Left hindlimb (tissue), 1 donor: ENCODE data around the gene PBOV1.

Source experiments
- DNase-seq: peaks from one replicate; pipeline ENCODE4 v3.0.0-alpha.2; 2018

Gene PBOV1

DNA sequence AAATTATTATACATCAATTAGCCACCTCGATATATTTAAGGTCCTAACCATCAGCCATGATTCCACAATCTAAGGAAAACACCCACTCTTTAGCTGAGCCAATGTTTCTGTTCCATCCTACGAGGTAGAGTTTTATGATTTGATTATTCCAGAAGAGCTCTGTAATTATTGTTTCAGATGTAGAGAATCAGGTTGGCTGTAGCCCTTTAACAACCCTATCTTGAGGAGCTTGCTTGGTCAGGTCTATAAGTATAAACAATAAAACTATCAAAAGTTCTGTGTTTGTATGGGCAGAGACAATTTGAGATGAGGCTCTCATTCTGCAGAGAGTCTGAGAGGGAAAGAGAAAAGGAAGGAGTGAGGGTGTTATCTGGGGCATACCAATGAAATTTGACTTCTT is at the start of gene PBOV1:
Gene PBOV1 (minus strand): TSS at position 43 of the 400 bp plus-strand sequence. CDS start 96 bp downstream, outside the sequence.
- no peak for DNase-seq

DNA sequence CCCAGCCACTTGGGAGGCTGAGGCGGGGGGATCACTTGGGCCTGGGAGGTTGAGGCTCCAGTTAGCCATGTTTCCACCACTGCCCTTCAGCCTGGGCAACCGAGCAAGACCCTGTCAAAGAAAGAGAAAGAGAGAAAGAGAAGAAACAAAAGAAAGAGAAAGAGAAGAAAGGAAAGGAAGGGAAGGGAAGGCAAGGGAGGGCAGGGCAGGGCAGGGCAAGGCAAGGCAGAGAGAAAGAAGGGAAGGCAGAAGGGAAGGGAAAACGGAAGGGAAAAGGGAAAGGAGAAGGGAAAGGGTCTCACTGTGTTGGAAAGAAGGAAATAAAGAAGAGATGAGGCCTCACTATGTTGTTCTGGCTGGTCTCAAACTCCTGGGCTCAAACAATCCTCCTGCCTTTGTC is 47.8 kb upstream of the PBOV1 start:
- DNase-seq: no peak

DNA sequence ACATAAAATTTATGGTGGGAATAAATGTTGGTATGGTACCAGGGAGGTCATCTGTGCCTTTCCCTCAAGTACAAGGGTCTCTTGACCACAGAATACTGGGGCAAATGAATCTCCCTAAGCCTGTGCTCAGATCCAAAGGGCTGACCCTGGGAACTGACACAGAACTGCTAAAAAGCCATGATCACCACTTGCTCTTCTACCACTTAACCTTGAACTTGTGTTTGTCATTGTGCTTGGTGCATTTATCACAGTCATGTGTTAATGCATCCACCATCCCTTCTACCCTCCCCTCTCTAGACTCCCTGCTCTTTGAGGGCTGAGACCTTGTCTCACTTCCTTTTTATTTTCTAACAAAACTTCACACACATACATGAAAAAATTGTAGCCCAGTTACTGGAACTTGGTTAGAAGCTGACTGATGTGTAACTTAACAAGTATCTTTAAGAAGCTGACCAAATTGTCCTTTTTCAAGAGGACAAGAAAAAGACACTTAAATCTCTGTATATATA is 46.1 kb upstream of the PBOV1 start:
- no peak for DNase-seq

DNA sequence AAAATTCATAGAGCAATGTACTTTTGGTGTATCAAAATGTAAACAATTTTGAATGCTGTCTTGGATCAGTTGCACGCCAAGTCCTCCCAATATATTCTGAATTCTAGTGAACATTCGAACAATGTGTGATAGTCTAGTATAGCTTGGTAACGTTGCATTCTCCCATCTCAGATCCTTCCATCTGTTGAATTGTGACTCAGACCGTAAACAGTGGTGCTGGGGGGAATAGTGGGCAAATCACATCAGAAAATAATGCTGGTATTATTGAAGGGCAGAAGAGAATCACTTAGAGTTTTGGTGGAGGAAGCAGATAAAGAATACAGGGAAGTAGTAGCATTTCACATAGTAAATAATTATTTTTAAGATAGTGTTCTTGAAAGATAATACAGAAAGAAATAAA is 45.7 kb upstream of the PBOV1 start:
- DNase-seq: no peak

DNA sequence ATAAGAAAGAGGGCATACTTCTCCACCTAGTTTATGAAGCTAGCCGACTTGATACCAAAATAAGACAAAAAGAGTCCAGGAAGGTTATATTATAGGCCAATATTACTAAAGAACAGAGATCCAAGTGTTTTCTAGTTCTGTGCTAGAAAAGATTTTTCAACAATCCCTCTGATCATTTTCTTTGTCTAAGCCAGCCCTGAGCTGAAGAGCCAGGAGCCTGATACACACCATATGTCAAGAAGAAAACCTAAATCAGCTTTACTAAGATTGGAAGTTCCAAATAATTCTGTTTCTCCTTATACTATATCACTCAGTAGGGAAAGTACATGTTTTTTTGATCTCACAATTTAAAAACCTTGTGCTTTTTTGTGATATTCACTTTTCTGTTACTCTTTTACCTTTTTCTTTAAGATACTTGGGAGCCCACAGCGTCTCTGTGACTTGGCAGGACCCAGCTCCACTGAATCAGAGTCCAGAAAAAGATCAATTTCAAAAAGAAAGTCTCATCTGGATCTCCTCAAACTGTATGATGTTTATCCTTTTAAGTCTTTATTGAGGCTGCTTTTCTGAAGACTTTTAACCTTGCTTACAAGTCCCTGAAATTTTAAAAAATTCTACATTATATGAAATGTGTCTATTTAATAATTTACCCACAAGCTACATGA is 43.0 kb upstream of the PBOV1 start:
- no peak for DNase-seq

DNA sequence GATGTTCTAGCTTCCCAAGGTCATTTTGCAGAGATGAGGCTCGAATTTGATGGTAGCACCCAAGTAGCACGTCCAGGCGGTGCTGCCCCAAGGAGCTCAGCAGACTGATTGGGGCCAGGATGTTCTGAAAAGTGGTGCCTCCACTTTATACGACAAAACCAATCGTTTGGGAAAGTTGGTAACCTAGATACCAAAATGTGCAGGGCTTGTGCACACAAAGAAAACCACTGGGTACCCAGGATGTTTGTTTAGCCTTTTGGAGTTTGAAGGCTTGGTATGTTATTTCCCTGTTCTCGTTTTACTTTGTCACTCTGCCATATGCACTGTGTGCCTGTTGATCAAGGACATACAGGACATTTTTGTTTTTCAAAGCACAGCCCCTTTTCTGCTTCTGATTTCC is 40.7 kb upstream of the PBOV1 start:
- no peak for DNase-seq

DNA sequence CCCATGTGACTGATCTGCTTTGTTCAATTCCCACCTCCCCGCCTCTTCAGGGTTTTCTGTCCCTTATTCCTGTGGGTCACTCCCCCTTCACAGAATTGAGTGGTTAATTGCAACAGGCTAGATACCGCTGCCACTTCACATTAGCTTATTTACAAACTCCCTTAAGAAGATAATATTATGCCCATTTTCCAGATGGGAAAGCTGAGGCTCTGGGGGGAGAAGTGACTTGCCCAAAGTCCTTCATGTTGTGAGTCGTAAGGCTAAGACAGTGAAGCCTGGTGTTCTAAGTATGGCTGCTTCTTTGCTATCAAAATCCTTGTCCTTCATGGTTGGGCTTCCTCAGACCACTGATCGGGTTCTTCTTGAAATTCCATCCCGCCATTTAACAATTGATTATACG is 39.9 kb upstream of the PBOV1 start:
- no peak for DNase-seq

DNA sequence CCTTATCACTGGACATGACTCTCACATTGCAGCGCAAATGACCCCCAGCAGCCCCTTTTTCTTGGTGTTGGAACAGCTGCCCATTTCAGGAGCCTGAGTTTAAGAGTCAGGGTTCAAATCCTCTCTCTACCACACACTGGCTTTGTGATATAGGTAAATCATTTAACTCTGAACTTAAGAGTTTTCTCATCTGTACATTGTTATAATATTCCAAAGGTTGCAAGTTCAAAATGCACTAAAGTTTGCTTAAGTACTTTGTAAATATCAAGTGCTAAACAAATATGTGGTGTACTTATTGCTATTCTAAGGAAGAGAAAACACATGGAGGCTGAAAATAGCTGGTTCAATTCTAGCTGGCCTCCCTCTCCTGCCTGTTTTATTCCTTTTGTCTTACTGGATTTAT is 39.3 kb upstream of the PBOV1 start:
- DNase-seq: no peak

DNA sequence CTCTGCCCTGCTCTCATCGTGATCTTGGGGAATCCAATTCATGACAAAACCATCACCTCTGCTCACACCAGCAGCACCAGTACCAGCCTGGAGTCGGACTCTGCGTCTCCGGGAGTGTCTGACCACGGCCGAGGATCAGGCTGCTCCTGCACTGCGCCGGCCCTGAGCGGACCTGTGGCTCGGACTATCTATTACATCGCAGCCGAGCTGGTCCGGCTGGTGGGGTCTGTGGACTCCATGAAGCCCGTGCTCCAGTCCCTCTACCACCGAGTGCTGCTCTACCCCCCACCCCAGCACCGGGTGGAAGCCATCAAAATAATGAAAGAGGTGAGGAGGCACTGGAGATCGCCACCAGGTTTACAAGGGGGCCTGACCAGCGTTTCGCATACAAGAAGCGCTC is 37.2 kb upstream of the PBOV1 start:
- no peak for DNase-seq

DNA sequence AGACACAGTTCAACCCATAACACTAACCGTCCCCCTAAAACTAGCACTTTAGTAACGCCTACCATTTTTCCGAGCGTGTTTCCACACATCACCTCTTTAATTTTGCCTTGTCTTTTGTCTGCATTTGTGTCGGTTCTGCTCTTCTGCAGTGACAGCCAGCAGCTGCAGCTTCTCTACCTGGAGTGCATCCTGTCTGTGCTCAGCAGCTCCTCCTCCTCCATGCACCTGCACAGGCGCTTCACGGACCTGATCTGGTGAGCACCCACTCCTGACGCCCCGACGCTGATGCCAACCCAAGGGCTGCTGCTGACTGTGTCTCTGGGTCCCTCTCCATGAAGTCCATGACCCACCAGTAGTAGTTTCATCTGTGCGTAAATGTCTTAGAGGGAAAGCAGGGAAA is 35.4 kb upstream of the PBOV1 start:
- DNase-seq: no peak

DNA sequence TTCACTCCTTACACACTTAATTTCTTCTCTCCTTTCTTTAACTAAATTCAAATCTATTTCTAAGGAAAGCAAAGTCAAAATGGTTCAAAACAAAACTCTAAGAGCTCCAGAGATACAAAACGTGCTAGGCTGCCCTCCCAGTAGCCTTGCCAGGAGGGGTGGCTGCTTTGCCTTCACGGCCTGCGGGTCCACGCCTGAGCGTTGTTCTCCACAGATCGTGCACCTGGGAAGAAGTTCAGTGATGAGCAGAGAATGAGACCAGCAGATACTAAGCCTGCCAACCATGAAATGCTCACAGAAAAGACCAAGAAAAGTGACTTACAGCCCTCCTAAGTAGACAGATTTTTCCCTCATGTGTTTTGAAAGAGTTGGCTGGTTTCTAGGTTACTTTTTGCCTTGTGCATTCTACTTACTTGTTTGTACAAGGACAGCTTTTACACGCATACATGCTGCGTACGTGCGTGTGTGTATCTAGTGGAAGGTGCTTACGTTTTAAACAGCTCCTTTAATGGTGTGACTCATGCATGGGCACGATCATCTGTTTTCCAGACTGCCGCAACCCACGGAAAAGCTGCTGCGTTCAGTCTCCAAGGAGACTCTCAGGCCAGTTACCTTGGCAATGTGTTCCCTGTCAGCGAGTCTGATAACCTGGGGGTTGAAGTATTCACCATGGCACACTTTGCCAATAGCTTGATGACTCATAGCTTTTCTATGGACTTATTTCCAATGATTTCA is 32.4 kb upstream of the PBOV1 start:
- peak; percentile 61 for DNase-seq

DNA sequence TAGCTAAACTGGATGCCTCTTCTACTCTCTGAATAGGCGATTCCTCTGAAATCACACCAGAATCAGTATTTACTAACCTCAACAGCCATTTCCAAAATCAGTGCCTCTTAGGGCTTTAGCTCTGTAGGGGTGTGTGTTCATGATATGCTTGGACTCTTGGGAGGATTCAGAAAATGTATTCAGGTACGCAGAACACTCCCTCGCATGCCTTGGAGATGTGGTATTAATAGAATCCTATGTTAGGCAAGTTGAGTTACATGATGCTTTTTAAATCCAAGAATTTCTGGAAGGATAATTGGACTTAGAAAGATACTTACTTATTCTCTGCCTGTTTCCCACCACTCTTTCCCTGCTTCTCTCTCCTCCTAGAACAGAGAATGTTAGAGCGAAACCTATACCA is 31.8 kb upstream of the PBOV1 start:
- no peak for DNase-seq

DNA sequence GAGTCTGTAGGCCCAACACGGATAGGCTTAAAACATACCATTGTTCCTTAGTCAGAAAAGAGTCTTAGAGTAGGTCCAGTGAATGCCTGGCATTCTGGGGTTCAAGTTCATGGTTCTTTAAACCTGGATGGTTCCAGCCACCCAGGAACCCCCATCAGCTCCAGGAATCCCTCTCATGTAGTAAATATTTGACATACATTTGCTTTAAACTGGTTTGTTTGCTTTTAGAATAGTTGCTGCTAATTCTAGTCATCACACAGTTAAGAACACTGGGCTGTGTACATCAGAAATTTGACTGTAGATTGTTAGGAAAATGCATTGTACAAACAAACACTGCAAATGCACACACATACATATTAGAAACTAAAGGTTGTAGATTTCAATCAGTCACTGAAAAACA is 30.6 kb upstream of the PBOV1 start:
- DNase-seq: no peak

DNA sequence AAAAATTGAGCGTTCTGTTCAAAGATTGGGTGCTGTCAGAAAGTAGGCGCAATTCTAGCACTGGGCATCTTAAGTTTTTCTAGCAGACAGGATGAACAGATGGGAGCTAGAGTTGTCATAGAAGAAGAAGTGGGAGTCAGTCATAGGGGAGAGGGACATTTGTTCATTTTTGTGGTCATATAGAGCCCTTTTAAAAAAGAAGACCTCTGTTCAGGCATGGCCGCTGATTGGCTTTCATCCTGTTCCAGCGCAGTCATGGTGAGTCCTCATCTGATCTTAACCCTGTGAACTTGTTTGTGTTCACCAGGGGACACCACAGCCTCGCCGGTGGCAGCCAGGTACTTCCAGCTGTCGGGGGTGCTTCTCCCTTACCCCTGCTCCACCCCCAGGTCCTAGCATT is 29.7 kb upstream of the PBOV1 start:
- no peak for DNase-seq

DNA sequence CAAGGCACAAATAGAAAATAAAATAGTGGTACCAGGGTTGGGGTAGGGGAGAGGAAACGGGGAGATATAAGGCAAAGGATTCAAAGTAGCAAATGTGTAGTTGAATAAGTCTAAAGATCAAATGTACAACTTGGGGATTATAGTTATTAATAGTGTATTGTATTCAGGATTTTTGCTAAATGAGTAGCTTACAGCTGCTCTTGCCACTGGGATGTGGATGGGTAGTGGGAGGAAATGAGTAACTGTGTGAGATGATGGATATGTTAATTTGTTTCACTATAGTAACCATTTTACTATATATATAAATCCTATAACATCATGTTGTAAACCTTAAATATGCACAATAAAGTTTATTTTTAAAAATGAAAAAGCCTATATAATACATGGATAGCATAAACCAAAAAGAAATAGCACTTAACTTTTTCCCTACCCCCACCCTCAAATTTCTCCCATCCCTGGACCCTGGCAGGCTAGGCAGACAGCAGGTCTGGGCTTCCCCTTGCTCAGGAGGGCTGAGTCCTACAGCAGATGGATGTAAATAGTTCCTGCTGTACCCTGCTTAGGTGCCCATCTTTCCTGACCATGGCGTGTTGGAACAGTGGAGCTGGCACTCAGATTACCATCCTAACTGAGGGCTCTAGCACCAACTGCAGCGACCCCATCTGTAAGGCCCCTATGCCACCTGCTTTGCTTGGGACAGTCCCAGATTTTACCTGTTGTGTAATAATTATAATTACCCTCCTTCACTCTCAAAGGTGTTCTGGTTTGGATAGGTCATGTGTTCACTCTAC is 28.6 kb upstream of the PBOV1 start:
- no peak for DNase-seq

DNA sequence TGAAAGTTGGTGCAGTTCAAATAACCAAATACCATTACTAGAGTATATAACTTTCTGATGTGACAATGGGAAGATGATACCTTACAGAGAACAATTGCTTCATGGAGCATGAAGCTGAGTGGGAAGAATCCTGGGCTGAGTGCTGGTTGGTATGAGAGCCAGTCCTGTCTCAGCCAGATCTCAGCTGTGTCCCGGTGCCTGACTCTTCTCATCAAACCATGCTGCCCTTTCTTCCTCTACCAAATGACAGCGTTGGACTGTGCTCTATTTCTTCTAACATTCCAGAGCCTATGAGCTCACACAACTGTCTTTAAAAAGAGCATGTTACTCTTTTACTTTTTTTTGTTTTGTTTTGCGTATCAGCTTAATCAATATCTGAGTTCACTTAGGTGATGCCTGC is 27.5 kb upstream of the PBOV1 start:
- DNase-seq: no peak

DNA sequence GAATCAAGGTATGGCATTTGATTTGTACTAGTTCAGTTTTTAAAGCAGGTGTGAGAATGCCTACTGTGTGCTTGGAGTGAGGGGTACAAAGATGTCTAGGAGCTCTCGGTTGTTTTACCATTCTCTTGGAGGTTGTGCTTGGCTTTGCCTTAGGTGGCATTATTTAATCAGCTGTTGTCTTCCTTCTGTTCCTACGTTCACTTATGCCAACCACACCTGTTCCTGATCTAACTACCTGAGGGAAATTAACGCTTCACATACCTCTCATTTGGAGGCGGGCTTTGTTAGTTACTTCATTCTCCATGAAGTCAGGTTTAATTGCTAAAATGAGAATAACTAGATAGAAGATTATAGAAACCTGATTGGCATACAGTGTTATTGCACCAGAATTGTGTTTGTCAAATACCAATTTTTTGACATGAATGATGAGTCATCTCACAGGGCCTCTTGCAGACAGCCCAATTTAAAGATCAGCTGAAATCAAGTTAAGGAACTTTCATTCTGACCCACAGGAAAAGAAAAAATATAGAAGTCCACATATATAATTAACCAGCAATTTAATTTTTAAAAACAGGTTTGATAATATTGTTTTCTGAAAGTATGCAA is 24.8 kb upstream of the PBOV1 start:
- no peak for DNase-seq

DNA sequence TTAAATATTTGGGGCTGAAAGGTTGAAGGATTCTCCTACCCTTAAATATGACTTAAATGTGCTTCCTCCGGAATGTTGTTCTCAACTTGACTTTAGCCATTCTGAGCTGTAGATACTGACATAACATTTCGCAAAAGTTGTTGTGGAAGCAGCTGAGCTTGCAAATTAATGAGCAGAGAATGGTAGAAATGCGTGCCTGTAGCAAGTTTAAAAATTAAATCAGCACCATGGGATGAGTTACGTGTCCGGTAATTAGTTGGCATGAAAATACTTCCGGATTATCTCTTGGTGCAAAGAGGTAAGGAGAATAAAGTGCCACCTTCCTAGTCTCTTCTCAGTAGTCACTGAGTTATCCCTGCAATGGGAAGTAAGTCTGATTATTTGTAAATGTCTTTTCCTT is 23.6 kb upstream of the PBOV1 start:
- no peak for DNase-seq

DNA sequence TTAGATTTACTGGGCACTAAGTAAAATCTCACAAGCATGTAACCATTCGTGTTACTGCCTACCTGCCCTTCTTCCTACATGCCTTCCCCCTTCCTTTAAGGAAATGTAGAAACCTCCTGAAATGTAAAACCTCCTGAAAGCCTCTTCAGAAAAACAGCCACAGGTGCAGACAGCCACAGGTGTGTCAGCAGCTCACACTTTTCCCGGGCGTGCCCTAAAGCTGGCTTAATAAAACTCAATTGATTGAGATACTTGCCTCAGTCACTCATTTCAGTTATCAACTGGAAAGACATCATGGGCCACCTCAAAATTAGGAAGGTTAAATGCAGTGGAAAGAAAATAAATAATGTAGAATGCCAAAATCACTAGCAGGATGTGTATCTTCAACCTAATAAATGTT is 23.1 kb upstream of the PBOV1 start:
- no peak for DNase-seq

DNA sequence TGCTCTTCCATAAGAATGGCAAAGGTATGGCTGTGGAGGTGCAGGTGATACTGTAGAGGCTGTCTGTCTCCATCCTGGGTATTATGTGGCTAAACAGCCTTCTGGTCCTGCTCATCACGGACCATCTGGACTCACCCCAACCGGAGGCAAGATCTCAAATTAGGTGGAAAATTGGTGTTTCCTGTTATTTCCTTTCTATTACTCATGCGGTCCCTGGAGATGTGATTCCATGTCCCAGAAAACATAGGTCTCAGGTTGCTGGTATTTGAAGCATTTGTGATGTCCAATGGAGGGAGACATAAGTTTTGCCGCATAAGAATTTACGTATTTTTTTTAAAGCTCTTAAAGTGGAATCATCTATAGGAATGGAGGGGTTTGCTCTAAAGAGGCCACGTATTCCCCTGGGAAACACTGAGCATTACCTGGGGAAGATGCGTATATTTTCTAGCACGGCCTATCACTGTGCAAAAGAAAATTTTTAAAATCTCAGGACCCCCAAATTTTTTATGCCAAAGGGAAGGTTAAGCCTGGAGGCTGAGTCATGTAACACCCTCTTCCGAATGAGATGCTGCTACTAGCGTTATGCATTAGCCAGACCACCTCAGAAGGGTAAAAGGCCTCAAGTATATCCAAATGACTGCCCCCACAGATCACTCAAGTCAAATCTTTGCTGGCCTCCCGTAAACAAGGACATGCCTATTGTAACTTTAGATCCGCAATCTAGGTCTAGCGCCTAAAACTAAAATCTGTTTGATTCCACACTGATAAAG is 22.4 kb upstream of the PBOV1 start:
- no peak for DNase-seq

DNA sequence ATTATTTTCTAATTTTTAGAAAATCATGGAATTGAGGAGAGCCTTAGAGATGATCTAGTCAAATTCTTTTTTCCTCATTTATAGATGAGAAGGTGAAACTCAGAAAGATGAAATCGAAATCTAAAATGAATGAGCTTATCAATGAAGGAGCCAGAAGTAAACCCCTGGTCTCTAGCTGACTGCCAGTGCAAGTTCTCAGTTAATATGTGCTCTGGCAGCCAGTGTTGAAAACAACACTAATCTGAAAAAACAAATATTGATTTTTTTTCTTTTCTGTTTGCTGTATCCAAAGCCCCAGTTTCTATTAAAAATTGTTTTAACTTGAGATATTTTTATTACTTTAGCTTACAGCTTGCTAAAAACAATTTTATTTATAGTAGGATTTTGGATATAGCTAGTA is 21.5 kb upstream of the PBOV1 start:
- DNase-seq: no peak

DNA sequence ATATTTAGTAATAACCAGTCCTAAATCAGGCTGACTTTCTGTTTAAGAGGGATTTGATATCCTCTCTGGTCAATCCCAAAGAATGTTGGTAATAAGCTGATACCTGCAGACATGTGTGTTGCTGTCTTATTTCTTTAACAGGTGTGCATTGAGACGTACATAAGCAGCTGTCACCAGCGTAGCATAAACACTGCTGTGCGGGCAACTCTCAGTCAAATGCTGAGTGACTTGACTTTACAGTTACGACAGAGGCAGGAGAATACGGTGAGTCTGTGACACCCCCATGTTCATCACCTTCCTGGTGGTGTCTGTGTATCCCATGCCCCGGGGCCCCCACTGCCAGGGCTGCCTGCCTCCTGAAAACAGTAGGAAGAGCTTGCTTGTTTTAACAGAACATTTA is 20.1 kb upstream of the PBOV1 start:
- DNase-seq: no peak

DNA sequence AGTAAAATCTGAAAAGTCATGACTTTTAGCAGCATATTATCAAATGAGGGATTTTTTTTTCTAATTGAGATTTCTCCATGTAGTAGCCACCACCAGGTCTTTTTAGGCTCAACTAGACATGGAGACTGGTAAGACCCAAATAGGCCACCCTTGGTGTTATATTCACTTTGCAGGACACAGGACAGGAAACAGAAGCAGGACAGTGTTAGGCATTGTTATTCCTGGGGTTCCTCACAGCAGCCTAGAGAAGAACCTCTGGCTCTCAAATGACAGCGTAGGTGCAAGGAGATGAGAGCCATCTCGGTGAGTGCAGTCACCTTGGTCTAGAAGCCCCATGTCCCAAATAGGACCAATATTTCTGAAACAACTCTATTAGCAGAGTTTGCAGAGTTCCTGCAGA is 19.2 kb upstream of the PBOV1 start:
- no peak for DNase-seq
